IMR-90 (cell line): ENCODE data around the gene PAFAH1B2. TPM values are rescaled to one million over a fixed set of nuclear protein-coding genes. Genes with fewer than 3 reads are reported as not detected.

Source experiments
- ATAC-seq: fragments of 200-7000 bp; cut with Tn5 transposase; 2 replicates; pipeline ENCODE4 v1.9.1; 2020; ENCODE audit warnings: low read depth, mild to moderate bottlenecking, moderate library complexity
- BruUV-seq: library from RNA; stranded (reverse); fragments of 400-500 nt; replicated peaks from 2 replicates; lab custom pipeline; 2021; lab: Mats Ljungman, UMichigan
- CTCF ChIA-PET: fragments of 300-600 bp; formaldehyde crosslinking; extraction: SDS; loops from one replicate; lab custom pipeline; 2021; ENCODE audit warnings: antibody characterized with exemption; lab: Yijun Ruan, JAX
- POLR2A ChIA-PET: fragments of 300-600 bp; sonication (Branson Sonifier 250); formaldehyde crosslinking; loops from one replicate; lab custom pipeline; 2022; ENCODE audit warnings: antibody characterized with exemption; ENCODE audit not compliant: unreplicated experiment; lab: Charles Lee
- DNase-seq: peaks from one replicate; pipeline ENCODE4 v3.0.0; 2013
- H2AFZ ChIP-seq: replicated peaks from 2 replicates; pipeline ENCODE3; 2013; ENCODE audit warnings: low read length, mild to moderate bottlenecking; ENCODE audit not compliant: poor library complexity
- H2AK5ac ChIP-seq: 2 replicates; pipeline ENCODE4 v1.6.1; 2013; ENCODE audit warnings: low read depth, low read length, inconsistent platforms
- H2AK9ac ChIP-seq: replicated peaks from 2 replicates; pipeline ENCODE3; 2013; ENCODE audit warnings: mild to moderate bottlenecking, low read depth, low read length, moderate library complexity; ENCODE audit not compliant: poor library complexity
- H2BK120ac ChIP-seq: 2 replicates; pipeline ENCODE4 v1.6.1; 2013; ENCODE audit warnings: low read depth, low read length, inconsistent platforms
- H2BK15ac ChIP-seq: 3 replicates; pipeline ENCODE4 v1.6.1; 2013; ENCODE audit warnings: low read depth, low read length, inconsistent platforms
- H2BK20ac ChIP-seq: 2 replicates; pipeline ENCODE4 v1.6.1; 2013; ENCODE audit warnings: low read depth, mild to moderate bottlenecking, inconsistent platforms, low read length, moderate library complexity
- H2BK5ac ChIP-seq: 2 replicates; pipeline ENCODE4 v1.6.1; 2013; ENCODE audit warnings: mild to moderate bottlenecking, low read depth, low read length, inconsistent platforms; ENCODE audit not compliant: poor library complexity, severe bottlenecking
- H3K14ac ChIP-seq: replicated peaks from 2 replicates; pipeline ENCODE4 v1.6.1; 2013; ENCODE audit warnings: low read depth, low read length, inconsistent platforms
- H3K18ac ChIP-seq: 2 replicates; pipeline ENCODE4 v1.6.1; 2013; ENCODE audit warnings: low read depth, low read length, control low read depth
- H3K23ac ChIP-seq: 2 replicates; pipeline ENCODE4 v1.6.1; 2013; ENCODE audit warnings: low read depth, low read length, inconsistent platforms
- H3K27ac ChIP-seq: 2 replicates; pipeline ENCODE4 v1.5.1; 2013; ENCODE audit warnings: mild to moderate bottlenecking, control low read depth, low read length; ENCODE audit not compliant: insufficient read depth
- H3K27me3 ChIP-seq: 2 replicates; pipeline ENCODE4 v1.6.1; 2013; ENCODE audit warnings: low read length; ENCODE audit not compliant: control insufficient read depth, insufficient read depth
- H3K36me3 ChIP-seq: 2 replicates; pipeline ENCODE4 v1.6.1; 2013; ENCODE audit warnings: low read length, mixed read lengths; ENCODE audit not compliant: control insufficient read depth, insufficient read depth
- H3K4ac ChIP-seq: 2 replicates; pipeline ENCODE4 v1.6.1; 2013; ENCODE audit warnings: low read depth, low read length, inconsistent platforms
- H3K4me1 ChIP-seq: 2 replicates; pipeline ENCODE4 v1.6.1; 2013; ENCODE audit warnings: low read length, mixed read lengths; ENCODE audit not compliant: control insufficient read depth, insufficient read depth
- H3K4me2 ChIP-seq: 2 replicates; pipeline ENCODE4 v1.6.1; 2013; ENCODE audit warnings: low read depth, mild to moderate bottlenecking, control low read depth, low read length, moderate library complexity
- H3K4me3 ChIP-seq: 2 replicates; pipeline ENCODE4 v1.5.1; 2013; ENCODE audit warnings: low read depth, mild to moderate bottlenecking, control low read depth, low read length, moderate library complexity; ENCODE audit not compliant: insufficient read depth
- H3K56ac ChIP-seq: 2 replicates; pipeline ENCODE4 v1.6.1; 2013; ENCODE audit warnings: low read length, inconsistent platforms; ENCODE audit not compliant: insufficient read depth; ENCODE audit errors: extremely low read depth
- H3K79me1 ChIP-seq, 2 experiments: 2 replicates each; pipeline ENCODE4 v1.6.1; 2013; ENCODE audit warnings: low read length in 2 of 2, inconsistent platforms in 1 of 2, low read depth in 1 of 2
- H3K9ac ChIP-seq: 2 replicates; pipeline ENCODE4 v1.6.1; 2013; ENCODE audit warnings: low read depth, low read length, control low read depth
- H3K9me1 ChIP-seq: 2 replicates; pipeline ENCODE4 v1.6.1; 2013; ENCODE audit warnings: low read length, inconsistent platforms; ENCODE audit not compliant: insufficient read depth
- H3K9me3 ChIP-seq: 2 replicates; pipeline ENCODE4 v1.6.1; 2013; ENCODE audit warnings: low read length; ENCODE audit not compliant: control insufficient read depth, insufficient read depth
- H4K20me1 ChIP-seq: 2 replicates; pipeline ENCODE4 v1.6.1; 2013; ENCODE audit warnings: low read length, inconsistent platforms; ENCODE audit not compliant: insufficient read depth
- H4K5ac ChIP-seq: 2 replicates; pipeline ENCODE4 v1.6.1; 2013; ENCODE audit warnings: mild to moderate bottlenecking, low read depth, low read length, control low read depth
- H4K8ac ChIP-seq, 2 experiments: 2 replicates each; pipeline ENCODE4 v1.6.1; 2013; ENCODE audit warnings: low read depth in 2 of 2, low read length in 2 of 2, control low read depth in 1 of 2, inconsistent platforms in 1 of 2
- H4K91ac ChIP-seq: 2 replicates; pipeline ENCODE4 v1.6.1; 2013; ENCODE audit warnings: low read depth, low read length, inconsistent platforms; ENCODE audit not compliant: insufficient read depth
- RFX5 ChIP-seq: IDR thresholded peaks from 2 replicates; pipeline ENCODE4 v1.8.0; 2012; ENCODE audit warnings: low read depth, mild to moderate bottlenecking, low read length, moderate library complexity
- WGBS, 2 experiments: methylation state at CpG; one replicate each; pipeline versions ENCODE4 v1.1.5 to v1.1.7; 2013; ENCODE audit warnings: missing lambda C conversion rate in 2 of 2; ENCODE audit not compliant: insufficient read length in 1 of 2; ENCODE audit errors: extremely low coverage in 2 of 2; 5-methylcytosine and 5-hydroxymethylcytosine counted together
- dilution Hi-C: fragments of 300-500 bp; cut with HindIII; formaldehyde crosslinking; loops from one replicate; pipeline ENCODE4 v1.14.3; 2018; ENCODE audit warnings: low sequenced_read_pairs; ENCODE audit not compliant: unreplicated experiment
- in situ Hi-C: fragments of 300-500 bp; cut with MboI; formaldehyde crosslinking; loops from 3 replicates; pipeline ENCODE4 v1.14.3; 2019; ENCODE audit warnings: low sequenced_read_pairs, inconsistent platforms, mixed read lengths
- intact Hi-C: fragments of 100-400 bp; cut with micrococcal nuclease; formaldehyde crosslinking; loops from 2 replicates; pipeline ENCODE4 v1.10.0; 2022
- polyA plus RNA-seq, 3 experiments: library from polyadenylated mRNA; depleted of rRNA; stranded (reverse); fragments of >200 nt; gene quantifications; 2 replicates each; pipeline ENCODE4 v1.2.3, GENCODE V29; 2012; ENCODE audit warnings: low replicate concordance in 1 of 3
- total RNA-seq: library from RNA; depleted of rRNA; stranded (reverse); fragments of >200 nt; gene quantifications from 2 replicates; pipeline ENCODE4 v1.2.3, GENCODE V29; 2012

The PAFAH1B2 gene
- total and polyA plus RNA-seq, 2 of the 4 experiments (the other 2 are of a cell fraction) = 29.8 to 280 TPM

DNA sequence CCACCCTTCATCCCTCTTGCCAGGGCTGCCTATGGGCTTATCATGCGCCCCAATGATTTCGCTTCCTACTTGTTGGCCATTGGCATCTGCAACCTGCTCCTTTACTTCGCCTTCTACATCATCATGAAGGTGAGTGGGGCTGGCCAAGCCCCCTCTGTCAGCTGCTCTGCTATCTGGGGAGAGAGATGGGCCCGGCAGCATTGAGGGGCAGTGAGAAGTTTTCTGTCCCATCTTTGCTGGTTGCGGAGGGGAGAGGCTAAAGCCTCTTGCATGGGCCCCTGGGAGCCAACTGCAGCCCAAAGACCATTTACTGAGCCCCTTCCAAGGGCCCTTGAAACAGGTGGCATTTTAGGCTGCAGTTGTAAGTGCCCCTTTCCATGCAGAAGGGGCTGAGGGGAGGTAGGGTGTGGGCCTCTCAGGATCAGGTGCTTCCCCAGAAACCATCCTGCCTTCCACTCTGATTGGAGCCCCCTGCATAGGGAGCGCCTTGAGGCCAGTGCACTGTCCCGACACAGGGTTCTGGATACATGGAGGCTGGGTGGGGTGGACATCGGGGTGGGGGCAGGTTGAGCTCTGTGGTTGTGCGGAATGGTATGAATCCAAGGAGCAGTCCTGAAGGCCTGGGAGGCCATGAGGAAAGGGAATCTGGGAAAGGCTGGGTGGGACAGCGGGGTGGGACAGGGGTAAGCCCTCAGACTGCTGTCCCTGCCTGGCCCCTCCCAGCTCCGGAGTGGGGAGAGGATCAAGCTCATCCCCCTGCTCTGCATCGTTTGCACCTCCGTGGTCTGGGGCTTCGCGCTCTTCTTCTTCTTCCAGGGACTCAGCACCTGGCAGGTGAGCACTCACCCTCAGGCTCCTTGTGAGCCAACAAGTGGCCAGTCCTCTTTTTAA, 49.3 kb downstream of the PAFAH1B2 start:
- ChIA-PET POLR2A (interaction anchor here (0.9 kb wide), 1 partner anchor 13 kb away, joined by 5 read pairs; no protein-coding TSS in a partner anchor), CTCF (interaction anchor here (0.6 kb wide), 1 partner anchor 455 kb away, joined by 8 read pairs; no protein-coding TSS in a partner anchor)
- dilution Hi-C loops (no loop called here), intact Hi-C loops (no loop called here), in situ Hi-C loops (no loop called here)
- Histone ChIP-seq H3K23ac (no peak overlapping the region), H2AK5ac (peak overlapping the region; percentile 21; the same call in 1 of the 2 replicates), H2BK20ac (no peak overlapping the region), H2AK9ac (peak overlapping the region; percentile 42), H4K20me1 (no peaks in the 10 kb centered on the region; the same call in 1 of the 2 replicates), H3K36me3 (peaks cover 52% of the 10 kb centered on the region), H3K4me2 (no peak overlapping the region), H3K9me3 (no peaks in the 10 kb centered on the region), H4K91ac (no peak overlapping the region), H3K79me1 (peaks cover 6 to 18% of the 10 kb centered on the region in 2 experiments; a peak in 3 of 4 replicates), H3K4ac (no peak overlapping the region), H2BK5ac (no peak overlapping the region), H3K18ac (no peak overlapping the region), H3K56ac (no peak overlapping the region), H4K8ac (no peak overlapping the region), H3K27me3 (no peaks in the 10 kb centered on the region), H3K9me1 (peaks cover 10% of the 10 kb centered on the region), H2BK120ac (no peak overlapping the region), H2AFZ (no peak overlapping the region), H2BK15ac (no peak overlapping the region), H4K5ac (no peak overlapping the region), H3K4me1 (peaks cover 9% of the 10 kb centered on the region), H3K4me3 (no peak overlapping the region), H3K9ac (no peak overlapping the region), H3K27ac (no peak overlapping the region), H3K14ac (no peak overlapping the region)
- no TSS peak for BruUV-seq
- WGBS, 2 experiments = 94% methylated on average over 4 of the region's 15 CpGs; no CpG with 5 or more reads in 1 of the 2 experiments
- no peak for TF ChIP-seq RFX5
- ATAC-seq (no peak), DNase-seq (no peak)
